KMS-11 (cell line): ENCODE measurements around the gene PTGFRN.

ENCODE experiments used
- H2AFZ ChIP-seq: fragments of 200-600 bp; sonication (generic); 2 replicates; pipeline ENCODE4 v1.6.1; 2016; ENCODE audit warnings: antibody characterized with exemption, mixed run types, low read depth
- H3K27ac ChIP-seq: fragments of 200-600 bp; sonication (generic); 2 replicates; pipeline ENCODE4 v1.6.1; 2016; ENCODE audit warnings: mild to moderate bottlenecking, mixed run types
- H3K27me3 ChIP-seq: fragments of 200-600 bp; sonication (generic); 2 replicates; pipeline ENCODE4 v1.6.1; 2017; ENCODE audit warnings: mild to moderate bottlenecking, low read depth, mixed run types, moderate library complexity; ENCODE audit not compliant: insufficient read depth
- H3K36me3 ChIP-seq: fragments of 200-600 bp; sonication (generic); 2 replicates; pipeline ENCODE4 v1.6.1; 2017; ENCODE audit warnings: mild to moderate bottlenecking, mixed run types; ENCODE audit not compliant: insufficient read depth
- H3K4me1 ChIP-seq: fragments of 200-600 bp; sonication (generic); 2 replicates; pipeline ENCODE4 v1.6.1; 2016; ENCODE audit warnings: mild to moderate bottlenecking, low read depth, mixed run types; ENCODE audit not compliant: poor library complexity, severe bottlenecking
- H3K4me2 ChIP-seq: fragments of 200-600 bp; sonication (generic); 2 replicates; pipeline ENCODE4 v1.7.0; 2016; ENCODE audit warnings: mild to moderate bottlenecking, mixed run types
- H3K4me3 ChIP-seq: fragments of 200-600 bp; sonication (generic); IDR thresholded peaks from 2 replicates; pipeline ENCODE4 v1.6.1; 2017; ENCODE audit warnings: low read depth, low read length, mixed read lengths; ENCODE audit not compliant: insufficient read depth
- H3K79me2 ChIP-seq: fragments of 200-600 bp; sonication (generic); 2 replicates; pipeline ENCODE4 v1.6.1; 2016; ENCODE audit warnings: low read depth, mixed run types; ENCODE audit not compliant: insufficient read depth
- H3K9ac ChIP-seq: fragments of 200-600 bp; sonication (generic); 2 replicates; pipeline ENCODE4 v1.6.1; 2016; ENCODE audit warnings: mild to moderate bottlenecking, mixed run types
- H4K20me1 ChIP-seq: fragments of 200-600 bp; sonication (generic); 2 replicates; pipeline ENCODE4 v1.6.1; 2016; ENCODE audit warnings: mild to moderate bottlenecking, mixed run types; ENCODE audit not compliant: insufficient read depth
- TF ChIP-seq, protein P1 (sequence below): fragments of 200-600 bp; sonication (generic); conservative IDR thresholded peaks from 2 replicates; pipeline ENCODE4 v1.6.1; 2017; ENCODE audit warnings: low read depth, mild to moderate bottlenecking, antibody characterized with exemption, low read length, moderate library complexity, mixed read lengths

The PTGFRN gene

GRCh38 chr1:117001254-117001927, 91.7 kb downstream of the PTGFRN start, which contains the start of gene CD101:
CD101 (plus strand) TSS chr1:117001760; CDS start chr1:117001818, 58 bp downstream.
- Histone ChIP-seq H3K4me2 (no peak within 1 kb of the TSS), H3K9ac (no peak within 1 kb of the TSS), H3K36me3 (no peaks in the 10 kb centered on the region), H2AFZ (no peak within 1 kb of the TSS), H3K79me2 (no peaks in the 10 kb centered on the region), H3K4me1 (no peaks in the 10 kb centered on the region), H4K20me1 (no peaks in the 10 kb centered on the region), H3K27ac (no peak within 1 kb of the TSS), H3K27me3 (no peaks in the 10 kb centered on the region), H3K4me3 (no peak within 1 kb of the TSS)
- TF ChIP-seq, protein P1, sequence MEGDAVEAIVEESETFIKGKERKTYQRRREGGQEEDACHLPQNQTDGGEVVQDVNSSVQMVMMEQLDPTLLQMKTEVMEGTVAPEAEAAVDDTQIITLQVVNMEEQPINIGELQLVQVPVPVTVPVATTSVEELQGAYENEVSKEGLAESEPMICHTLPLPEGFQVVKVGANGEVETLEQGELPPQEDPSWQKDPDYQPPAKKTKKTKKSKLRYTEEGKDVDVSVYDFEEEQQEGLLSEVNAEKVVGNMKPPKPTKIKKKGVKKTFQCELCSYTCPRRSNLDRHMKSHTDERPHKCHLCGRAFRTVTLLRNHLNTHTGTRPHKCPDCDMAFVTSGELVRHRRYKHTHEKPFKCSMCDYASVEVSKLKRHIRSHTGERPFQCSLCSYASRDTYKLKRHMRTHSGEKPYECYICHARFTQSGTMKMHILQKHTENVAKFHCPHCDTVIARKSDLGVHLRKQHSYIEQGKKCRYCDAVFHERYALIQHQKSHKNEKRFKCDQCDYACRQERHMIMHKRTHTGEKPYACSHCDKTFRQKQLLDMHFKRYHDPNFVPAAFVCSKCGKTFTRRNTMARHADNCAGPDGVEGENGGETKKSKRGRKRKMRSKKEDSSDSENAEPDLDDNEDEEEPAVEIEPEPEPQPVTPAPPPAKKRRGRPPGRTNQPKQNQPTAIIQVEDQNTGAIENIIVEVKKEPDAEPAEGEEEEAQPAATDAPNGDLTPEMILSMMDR = no peak

- H3K9ac ChIP-seq = no peak overlapping the region
- TF ChIP-seq, protein P1 = no peak
- no peak overlapping the region for H2AFZ ChIP-seq
- H3K4me3 ChIP-seq = no peak overlapping the region
- no peak overlapping the region for H3K27ac ChIP-seq
- no peaks in the 10 kb centered on the region for H3K4me1 ChIP-seq
- H3K4me2 ChIP-seq = no peak overlapping the region
- H3K27me3 ChIP-seq = no peaks in the 10 kb centered on the region
- H3K36me3 ChIP-seq = no peaks in the 10 kb centered on the region
- no peaks in the 10 kb centered on the region for H4K20me1 ChIP-seq
- H3K79me2 ChIP-seq = no peaks in the 10 kb centered on the region
Measured at GRCh38 chr1:117003223-117003875, 93.6 kb downstream of the PTGFRN start.

DNA sequence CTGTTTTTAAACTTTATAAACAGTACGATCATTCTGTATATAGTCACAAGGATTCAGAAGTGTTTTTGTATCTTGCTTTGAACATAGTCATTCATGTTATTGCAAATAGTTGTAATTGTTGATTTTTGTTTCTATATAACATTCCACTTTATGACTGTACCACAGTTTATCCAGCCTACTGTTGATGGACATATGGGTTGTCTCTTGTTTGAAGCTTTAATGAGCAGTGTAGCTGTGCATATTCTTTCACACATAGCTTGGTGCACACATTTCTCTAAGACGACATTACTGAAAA, 98.0 kb downstream of the PTGFRN start:
- no peak overlapping the region for H3K4me3 ChIP-seq
- no peak overlapping the region for H2AFZ ChIP-seq
- H3K27me3 ChIP-seq = no peaks in the 10 kb centered on the region
- no peak overlapping the region for H3K9ac ChIP-seq
- TF ChIP-seq, protein P1 = no peak
- H3K4me1 ChIP-seq = no peaks in the 10 kb centered on the region
- no peaks in the 10 kb centered on the region for H4K20me1 ChIP-seq
- H3K4me2 ChIP-seq = no peak overlapping the region
- H3K36me3 ChIP-seq = no peaks in the 10 kb centered on the region
- no peaks in the 10 kb centered on the region for H3K79me2 ChIP-seq
- no peak overlapping the region for H3K27ac ChIP-seq

DNA sequence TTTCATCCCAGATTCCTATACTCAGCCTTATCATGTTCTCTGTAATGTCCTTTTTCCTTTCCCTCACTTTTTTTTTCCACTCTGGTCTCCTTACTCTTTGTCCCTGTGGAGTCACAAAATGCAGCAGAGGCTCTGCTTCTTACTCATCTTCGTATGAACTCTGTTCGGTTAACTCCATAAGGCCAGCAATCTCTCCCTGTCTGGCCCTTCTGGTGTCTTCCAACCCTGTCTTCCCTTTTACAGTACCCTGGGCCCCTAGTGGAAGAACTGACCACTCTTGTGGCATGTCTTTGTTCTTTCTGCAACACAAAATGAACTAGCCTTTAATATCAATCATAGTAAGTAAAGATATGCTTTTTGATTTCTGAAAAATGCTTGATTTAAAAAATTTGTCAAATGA, 98.9 kb downstream of the PTGFRN start:
- no peak overlapping the region for H3K4me2 ChIP-seq
- H3K27ac ChIP-seq = no peak overlapping the region
- H2AFZ ChIP-seq = no peak overlapping the region
- H3K9ac ChIP-seq = no peak overlapping the region
- H3K27me3 ChIP-seq = no peaks in the 10 kb centered on the region
- H3K36me3 ChIP-seq = no peaks in the 10 kb centered on the region
- no peaks in the 10 kb centered on the region for H3K4me1 ChIP-seq
- H4K20me1 ChIP-seq = no peaks in the 10 kb centered on the region
- H3K79me2 ChIP-seq = no peaks in the 10 kb centered on the region
- H3K4me3 ChIP-seq = no peak overlapping the region
- TF ChIP-seq, protein P1 = no peak
